HTR-8/SVneo (cell line): ENCODE measurements around the gene S100A4.
A peak's percentile ranks its signal among the peaks of the same experiment; 100 is the strongest.
"Not testable (repeated sequence)": the region's sequence is repeated elsewhere in the genome, so short reads cannot be mapped to it uniquely, and the experiment has no call there.

Source experiments
- DNase-seq: peaks from one replicate; pipeline ENCODE4 v3.0.0; 2011; ENCODE audit warnings: low spot score, mixed read lengths; ENCODE audit not compliant: insufficient read length
- FAIRE-seq: peaks from 2 replicates; lab custom pipeline; 2011; peaks lifted over from hg19 to GRCh38; lab: Jason Lieb, UNC

Gene S100A4

GRCh38 chr1:153568367-153569099, 22.9 kb upstream of the S100A4 start:
- peak; percentile 81 for DNase-seq
- no peak for FAIRE-seq

- FAIRE-seq (no peak), DNase-seq (no peak)
Observed at GRCh38 chr1:153567621-153568366, 22.2 kb upstream of the S100A4 start.

GRCh38 chr1:153566414-153567371, 21.1 kb upstream of the S100A4 start:
- DNase-seq (peak; percentile 97), FAIRE-seq (peak; percentile 78)

DNA sequence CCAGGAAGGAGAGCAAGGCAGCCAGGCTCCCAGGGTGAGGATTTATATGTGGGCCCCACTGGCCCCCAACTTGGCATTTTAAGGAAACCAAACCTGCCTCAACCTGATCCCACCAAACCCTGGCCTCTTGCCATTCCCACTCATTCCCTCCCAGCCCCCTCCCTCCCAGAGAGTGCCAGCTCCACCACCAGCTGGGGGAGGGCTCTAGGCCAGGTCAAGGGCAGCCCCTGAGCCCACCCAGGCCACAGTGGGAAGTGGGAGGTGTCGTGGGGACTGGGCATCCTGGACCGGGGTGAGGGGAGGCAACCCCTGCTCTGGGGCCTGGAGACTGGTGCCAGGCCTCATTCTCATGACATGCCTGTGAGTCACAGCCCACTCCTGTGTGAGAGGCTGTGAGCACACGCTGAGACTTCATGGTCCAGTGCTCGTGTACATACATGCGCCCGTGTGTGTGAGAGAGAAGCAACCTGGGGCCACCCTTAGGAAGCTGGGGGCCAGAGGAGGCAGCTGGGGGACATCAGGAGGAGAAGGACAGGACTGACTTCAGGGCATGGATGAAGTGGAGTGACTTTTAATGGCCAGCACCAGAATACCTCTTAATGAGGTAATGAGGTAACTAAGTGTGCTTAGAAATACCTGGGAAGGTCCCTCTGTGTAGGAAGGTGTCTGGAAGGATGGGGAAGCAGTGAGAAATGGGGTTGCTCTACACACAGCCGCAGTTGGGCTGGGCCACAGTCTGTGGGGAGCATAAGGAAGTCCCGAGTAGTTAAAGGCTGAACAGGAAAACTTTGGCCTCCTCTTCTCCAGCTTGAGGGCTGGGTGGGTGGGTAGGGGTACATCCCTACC, 20.1 kb upstream of the S100A4 start, which contains the start of gene S100A2:
Gene S100A2 (minus strand): TSS at position 316 of the 846 bp plus-strand sequence. CDS start 1,967 bp downstream, outside the sequence.
- FAIRE-seq = no peak
- no peak for DNase-seq

GRCh38 chr1:153563991-153564390, 18.4 kb upstream of the S100A4 start:
- FAIRE-seq = no peak
- no peak for DNase-seq

DNA sequence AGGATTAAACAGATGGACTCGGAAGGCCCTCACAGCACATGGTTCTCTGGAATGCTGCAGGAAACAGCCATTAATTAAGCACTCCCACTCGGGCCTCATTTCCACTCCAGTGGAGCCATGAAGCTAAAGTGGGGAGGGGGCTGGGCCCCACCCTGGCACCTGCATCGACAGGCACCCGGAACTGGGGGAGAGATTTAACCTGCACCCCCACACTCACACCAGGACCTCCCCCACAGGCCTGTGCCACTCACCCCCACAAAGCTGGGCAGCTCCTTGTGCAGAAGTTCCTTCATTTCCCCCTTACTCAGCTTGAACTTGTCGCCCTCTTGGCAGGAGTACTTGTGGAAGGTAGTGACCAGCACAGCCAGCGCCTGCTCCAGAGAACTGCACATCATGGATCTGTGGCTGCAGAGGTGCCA, 17.9 kb upstream of the S100A4 start:
- no peak for DNase-seq
- FAIRE-seq = no peak

GRCh38 chr1:153562021-153562420, 16.4 kb upstream of the S100A4 start:
- FAIRE-seq, DNase-seq: not testable (repeated sequence)

DNA sequence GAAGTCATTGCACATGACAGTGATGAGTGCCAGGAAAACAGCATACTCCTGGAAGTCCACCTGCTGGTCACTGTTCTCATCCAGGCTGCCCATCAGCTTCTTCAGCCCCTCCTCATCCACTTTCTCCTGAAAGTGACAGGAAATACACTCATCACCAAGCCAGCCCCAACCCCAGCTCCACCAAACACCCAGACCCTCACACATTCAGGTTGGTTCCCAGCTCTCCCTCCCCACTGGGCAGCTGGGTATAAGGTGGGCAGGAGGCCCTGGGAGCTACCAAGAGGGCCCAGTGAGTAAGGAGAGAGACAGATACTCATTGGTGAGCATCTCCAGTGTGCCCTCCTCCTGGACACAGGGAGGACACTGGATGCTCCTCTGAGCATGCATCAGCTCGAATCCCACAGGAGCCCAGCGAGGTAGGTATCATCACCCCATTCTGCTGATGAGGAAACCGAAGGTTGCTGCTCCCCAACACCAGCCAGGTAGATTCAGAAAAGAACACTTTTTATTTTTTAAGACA, 15.9 kb upstream of the S100A4 start:
- no peak for DNase-seq

DNA sequence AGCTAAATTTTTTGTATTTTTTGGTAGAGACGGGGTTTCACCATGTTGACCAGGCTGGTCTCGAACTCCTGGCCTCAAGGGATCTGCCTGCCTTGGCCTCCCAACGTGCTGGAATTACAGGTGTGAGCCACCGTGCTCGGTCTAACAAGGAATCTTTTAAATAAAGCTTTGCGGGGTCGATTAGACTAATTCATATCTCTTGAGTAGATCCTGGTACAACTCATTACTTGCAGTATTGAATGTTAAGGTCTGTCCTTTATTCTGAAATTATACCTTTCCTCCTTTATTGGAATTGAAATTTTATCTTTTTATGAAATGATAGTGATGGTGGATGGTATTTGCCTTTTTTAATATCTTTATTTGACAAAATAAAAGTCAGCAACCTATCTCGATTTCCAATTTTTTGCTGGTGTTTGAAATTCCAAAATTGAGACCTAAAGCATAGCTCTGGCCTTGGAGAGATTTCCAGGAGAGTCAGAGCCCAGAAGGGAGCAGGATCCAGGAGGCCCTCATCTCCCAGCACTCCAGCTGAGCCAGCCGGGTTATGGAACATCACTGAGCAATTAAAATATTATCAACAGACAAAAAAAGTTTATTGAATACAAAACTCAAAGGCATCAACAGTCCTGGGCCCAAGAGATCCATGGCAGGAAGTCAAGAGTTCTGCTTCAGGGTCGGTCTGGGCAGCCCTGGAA, 15.3 kb upstream of the S100A4 start:
- DNase-seq = no peak

More for the DNA sequence above, 15.9 kb upstream of the S100A4 start:
- no peak for FAIRE-seq

DNA sequence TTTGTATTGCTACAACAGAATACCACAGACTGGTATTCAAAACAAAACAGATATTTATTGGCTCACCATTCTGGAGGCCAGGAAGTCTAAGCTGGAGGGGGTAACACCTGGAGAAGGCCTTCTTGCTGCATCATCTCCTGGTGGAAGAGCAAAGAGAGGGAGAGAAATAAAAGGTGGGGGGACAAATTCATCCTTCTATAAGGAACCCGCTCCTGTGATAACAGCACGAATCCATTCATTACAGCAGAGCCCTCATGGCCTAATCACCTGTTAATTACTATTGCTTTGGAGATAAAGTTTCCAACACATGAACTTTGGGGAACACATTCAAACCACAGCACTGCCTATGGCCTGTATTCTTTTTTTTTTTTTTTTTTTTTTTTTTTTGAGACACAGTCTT, 14.6 kb upstream of the S100A4 start:
- no peak for FAIRE-seq
- no peak for DNase-seq

More for the DNA sequence above, 15.3 kb upstream of the S100A4 start:
- no peak for FAIRE-seq

DNA sequence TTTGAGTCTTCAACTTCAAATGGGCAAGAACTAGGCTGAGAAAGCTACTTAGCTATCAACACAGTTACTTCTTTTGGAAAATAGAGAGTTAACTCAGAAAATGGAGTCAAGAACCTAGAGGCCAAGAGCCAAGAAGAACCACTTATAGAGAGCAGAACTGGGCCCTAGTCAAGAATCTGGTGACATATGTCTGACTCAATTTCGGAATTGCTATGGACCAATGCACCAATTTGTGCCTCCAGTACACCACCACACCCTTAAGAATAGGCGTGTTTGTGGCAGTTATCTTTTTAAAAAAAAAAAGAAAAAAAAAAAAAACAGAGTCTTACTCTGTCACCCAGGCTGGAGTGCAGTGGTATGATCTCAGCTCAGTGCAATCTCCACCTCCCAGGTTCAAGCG, 12.3 kb upstream of the S100A4 start:
- DNase-seq (no peak), FAIRE-seq (no peak)

GRCh38 chr1:153556348-153556747, 10.7 kb upstream of the S100A4 start:
- DNase-seq (no peak), FAIRE-seq (no peak)

DNA sequence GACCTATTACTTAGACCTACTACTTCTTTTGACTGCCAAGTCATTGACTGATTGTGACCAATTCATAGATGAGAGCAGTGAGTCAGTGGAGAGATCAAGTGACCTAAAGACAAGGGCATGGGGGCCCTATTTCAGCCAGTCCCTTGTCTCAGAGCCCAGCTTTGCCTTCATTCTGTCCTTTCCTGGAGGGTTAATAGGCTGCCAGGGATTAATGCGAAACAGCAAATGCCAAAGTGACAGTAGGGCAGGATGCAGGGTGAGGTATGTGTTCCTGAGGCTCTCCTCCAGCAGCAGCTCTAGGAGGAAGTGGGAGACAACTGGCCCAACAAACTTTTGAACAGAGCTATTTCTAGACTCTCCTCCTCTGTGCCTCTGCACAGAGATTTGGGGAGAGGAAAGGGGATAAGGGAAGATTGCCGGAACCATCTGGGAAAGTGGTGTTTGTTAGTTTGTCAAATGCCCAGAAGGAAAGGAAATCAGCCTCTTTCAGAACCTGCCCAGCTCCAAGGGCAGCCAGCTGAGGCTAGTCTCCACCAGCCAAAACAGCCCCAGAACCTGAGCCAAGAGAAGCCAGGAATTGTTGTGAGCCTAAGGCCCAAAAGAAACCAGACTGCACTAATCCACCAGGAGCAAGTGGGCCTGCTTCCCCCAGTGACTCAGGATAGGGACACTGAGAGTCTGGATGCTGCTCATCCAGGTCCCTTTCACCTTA, 8.4 kb upstream of the S100A4 start:
- no peak for FAIRE-seq
- DNase-seq = no peak

DNA sequence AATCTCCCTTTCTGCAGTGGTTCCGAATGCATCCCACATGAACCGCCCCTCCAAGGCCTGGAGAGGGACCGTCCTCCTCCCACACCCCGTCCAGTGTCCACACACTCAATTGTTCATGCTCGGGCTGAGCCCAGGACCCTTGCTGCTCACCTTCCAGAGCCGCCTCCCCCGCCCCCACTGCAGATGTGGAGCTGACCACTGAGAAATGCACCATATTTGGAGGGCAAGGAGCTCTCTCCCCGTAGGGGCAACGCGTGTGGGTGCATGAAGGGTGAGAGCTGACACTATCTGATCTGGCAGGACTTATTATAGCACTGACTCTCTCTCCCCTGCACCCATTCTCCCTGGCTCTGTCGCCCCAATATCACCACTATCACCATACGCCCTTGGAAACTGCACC, 7.5 kb upstream of the S100A4 start:
- no peak for FAIRE-seq

GRCh38 chr1:153552335-153552734, 6.7 kb upstream of the S100A4 start:
- no peak for FAIRE-seq

More for the DNA sequence above, 7.5 kb upstream of the S100A4 start:
- DNase-seq = no peak

DNA sequence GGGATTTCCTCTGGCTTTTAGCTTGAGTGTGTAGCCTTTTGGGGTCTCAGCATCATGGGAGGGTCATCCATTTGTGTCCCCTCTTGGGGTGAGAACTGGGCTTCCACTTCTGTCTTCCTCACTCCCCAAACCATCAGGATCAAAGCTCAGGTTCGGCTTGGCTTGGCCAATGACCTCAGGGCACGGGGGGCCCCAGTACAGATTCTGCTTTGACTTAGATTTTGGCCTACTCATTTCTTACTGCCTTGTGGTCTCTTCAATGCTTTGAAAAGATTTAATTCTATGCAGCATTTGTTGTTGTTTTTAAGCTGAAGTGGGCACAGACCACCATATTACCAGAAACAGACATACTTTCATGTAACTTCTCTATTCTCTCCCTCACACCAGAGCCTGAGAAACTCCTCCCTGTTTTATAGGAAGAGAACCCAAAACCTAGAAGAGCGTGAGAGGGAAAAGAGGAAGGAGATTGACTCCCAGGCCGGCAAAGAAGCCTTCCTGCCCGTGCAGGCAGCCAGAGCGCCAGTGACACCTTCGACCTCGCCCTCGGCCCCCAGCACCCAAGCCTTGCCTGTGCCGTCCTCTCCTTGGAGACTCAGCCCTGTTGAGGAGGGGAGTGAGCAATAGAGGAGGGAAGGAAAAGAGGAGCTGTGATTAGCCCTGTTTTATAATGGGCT, 5.4 kb upstream of the S100A4 start:
- DNase-seq (no peak), FAIRE-seq (no peak)

More at GRCh38 chr1:153552335-153552734, 6.7 kb upstream of the S100A4 start:
- DNase-seq = no peak

DNA sequence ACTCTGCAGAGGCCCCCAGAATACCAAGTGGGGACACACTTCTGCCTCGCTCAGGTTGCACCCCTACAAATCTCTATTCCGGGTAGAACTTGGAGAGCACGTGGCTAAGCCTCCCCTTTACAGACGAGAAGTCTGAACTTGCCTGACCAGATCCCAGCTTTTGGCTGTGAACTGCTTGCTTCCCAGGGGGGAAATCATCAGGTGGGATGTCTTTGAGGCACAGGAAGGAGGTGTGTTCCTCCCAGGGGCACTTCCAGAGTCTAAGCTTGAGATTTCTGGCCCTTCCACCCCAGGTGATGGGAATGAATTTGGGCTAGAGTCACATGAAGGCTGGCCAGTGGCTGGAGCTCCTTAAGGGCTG, 4.8 kb upstream of the S100A4 start:
- FAIRE-seq = no peak

More for the DNA sequence above, 4.8 kb upstream of the S100A4 start:
- no peak for DNase-seq
